Stimulated activated CD4-positive, alpha-beta T cell treated with anti-CD3 and anti-CD28 coated beads, Interleukin-2, amount 100 ng/mL, for 48 hours (primary cell): ENCODE results near the gene PAMR1.
"Not testable (repeated sequence)": the region's sequence is repeated elsewhere in the genome, so short reads cannot be mapped to it uniquely, and the experiment has no call there.

Experiments
- DNase-seq, 2 donors: peaks; one replicate each; pipeline ENCODE4 v3.0.0-alpha.2; 2020

Gene PAMR1

GRCh38 chr11:35541621-35542375 lies 16.4 kb upstream of the PAMR1 start:
- no peak for DNase-seq

- DNase-seq, result no peak
These were observed 15.1 kb upstream of the PAMR1 start for GRCh38 chr11:35540526-35540925.

- no peak for DNase-seq
These were observed 14.4 kb upstream of the PAMR1 start for GRCh38 chr11:35539781-35540281.

GRCh38 chr11:35539256-35539655 lies 13.8 kb upstream of the PAMR1 start:
- no peak for DNase-seq

- DNase-seq, result no peak
These were observed 11.1 kb upstream of the PAMR1 start for GRCh38 chr11:35536470-35536869.

- DNase-seq, result no peak
These were observed 5.8 kb upstream of the PAMR1 start for GRCh38 chr11:35531246-35531645.

GRCh38 chr11:35529971-35530495 lies 4.6 kb upstream of the PAMR1 start:
- DNase-seq, result no peak

- no peak for DNase-seq
These were observed 965 bp upstream of the PAMR1 start for GRCh38 chr11:35526370-35526792.

GRCh38 chr11:35524780-35525179 lies 636 bp downstream of the PAMR1 start:
- DNase-seq, result no peak

- DNase-seq, result no peak
These were observed 1.6 kb downstream of the PAMR1 start for GRCh38 chr11:35523861-35524260.

- DNase-seq, result no peak
These were observed 2.1 kb downstream of the PAMR1 start for GRCh38 chr11:35523331-35523768.

GRCh38 chr11:35522091-35522490 lies 3.3 kb downstream of the PAMR1 start:
- not testable (repeated sequence) for DNase-seq

GRCh38 chr11:35520376-35520775 lies 5.0 kb downstream of the PAMR1 start:
- no peak for DNase-seq

- no peak for DNase-seq
These were observed 6.7 kb downstream of the PAMR1 start for GRCh38 chr11:35518766-35519165.

GRCh38 chr11:35517481-35517880 lies 7.9 kb downstream of the PAMR1 start:
- no peak for DNase-seq

GRCh38 chr11:35516403-35516802 lies 9.0 kb downstream of the PAMR1 start:
- no peak for DNase-seq

- no peak for DNase-seq
These were observed 10.2 kb downstream of the PAMR1 start for GRCh38 chr11:35515224-35515623.

- no peak for DNase-seq
These were observed 10.9 kb downstream of the PAMR1 start for GRCh38 chr11:35514481-35514880.

- DNase-seq, result no peak
These were observed 13.8 kb downstream of the PAMR1 start for GRCh38 chr11:35511666-35512065.

GRCh38 chr11:35507688-35508087 lies 17.7 kb downstream of the PAMR1 start:
- no peak for DNase-seq

GRCh38 chr11:35501776-35502175 lies 23.6 kb downstream of the PAMR1 start:
- no peak for DNase-seq

- DNase-seq, result no peak
These were observed 24.7 kb downstream of the PAMR1 start for GRCh38 chr11:35500744-35501143.

- DNase-seq, result no peak
These were observed 29.0 kb downstream of the PAMR1 start for GRCh38 chr11:35496416-35496815.

GRCh38 chr11:35494957-35495490 lies 30.4 kb downstream of the PAMR1 start:
- DNase-seq, result no peak
